ENCODE data around the gene STRN. TPM values are rescaled to one million over a fixed set of nuclear protein-coding genes. Genes with fewer than 3 reads are reported as not detected.

STRN gene
- total and polyA plus RNA-seq, 9 of the 15 experiments (the other 6 are each of a cell fraction or from before 2014, with no cell fraction given), result 1.3 to 31.2 (median 20.0) TPM

DNA sequence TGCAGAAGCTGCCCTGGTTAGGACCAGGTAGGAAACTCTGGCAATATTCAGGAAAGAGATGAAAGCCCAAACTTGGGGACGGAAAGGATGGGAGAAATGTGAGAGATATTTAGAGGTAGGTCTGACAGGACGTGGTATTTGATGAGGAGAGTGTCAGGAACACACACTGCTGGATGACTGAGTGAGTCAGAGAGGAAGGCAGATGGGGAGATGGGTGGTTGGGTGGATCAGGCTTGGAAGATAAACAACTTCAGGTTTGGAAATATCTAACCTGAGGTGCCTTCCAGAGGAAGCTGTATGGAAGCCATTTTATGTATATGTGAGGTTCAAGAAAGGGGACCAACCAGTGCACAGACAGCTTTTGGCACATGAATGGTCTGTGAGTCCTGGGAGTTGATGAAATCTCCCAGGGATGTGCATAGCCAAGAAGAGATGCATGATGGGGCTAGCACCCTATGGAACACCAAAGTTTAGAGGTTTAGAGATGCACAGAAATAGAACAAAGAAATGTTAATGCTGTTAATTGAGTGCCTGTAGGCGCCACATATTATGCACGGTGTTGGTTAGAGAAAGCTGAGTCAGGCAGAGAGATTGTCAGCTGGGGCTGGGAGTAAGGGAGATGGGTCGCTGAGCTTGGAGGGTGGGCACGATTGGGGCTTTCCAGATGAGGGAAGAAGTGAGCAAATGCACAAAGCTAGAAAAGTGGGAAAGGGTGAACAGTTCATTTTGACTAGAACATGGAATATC, 168.8 kb downstream of the STRN start:
- CTCF ChIA-PET (ENCODE audit: low intra/inter-chr PET ratio), result no interaction called here
- Histone ChIP-seq H3K79me2 (ENCODE audit: control insufficient read depth, insufficient read depth, low read length) (no peaks in the 10 kb centered on the region), H3K27ac (ENCODE audit: extremely low read depth, low read depth, low read length) (no peak overlapping the region), H3K4me1 (replicated peaks in 1 of 2; ENCODE audit: control insufficient read depth in 2 of 2, insufficient read depth in 2 of 2, low read length in 2 of 2) (no peaks in the 10 kb centered on the region; a peak in 1 of 5 replicates), H4K20me1 (replicated peaks; ENCODE audit: control insufficient read depth, insufficient read depth, low read length) (no peaks in the 10 kb centered on the region), H3K4me2 (ENCODE audit: insufficient read depth, low read length) (no peak overlapping the region), H3K27me3 (ENCODE audit: control insufficient read depth in 2 of 2, insufficient read depth in 2 of 2, low read length in 2 of 2) (peaks cover 27 to 33% of the 10 kb centered on the region in 2 experiments), H2AFZ (ENCODE audit: low read depth, low read length) (no peak overlapping the region), H3K9me3 (replicated peaks; ENCODE audit: control insufficient read depth, insufficient read depth, low read depth, low read length) (no peaks in the 10 kb centered on the region), H3K36me3 (ENCODE audit: control insufficient read depth, insufficient read depth, low read length) (no peaks in the 10 kb centered on the region), H3K9ac (ENCODE audit: insufficient read depth in 1 of 2, low read depth in 2 of 2, low read length in 2 of 2) (no peak overlapping the region), H3K4me3 (no peak overlapping the region), H3K9me1 (ENCODE audit: control insufficient read depth, insufficient read depth, low read length) (no peaks in the 10 kb centered on the region)
- in situ Hi-C loops (cut with MboI) (loop anchor here (25.0 kb wide), 1 partner anchor 1090 kb away; no protein-coding TSS in a partner anchor), intact Hi-C loops (cut with micrococcal nuclease) (no loop called here)
- DNase-seq (ENCODE audit: extremely low read depth in 1 of 4, low spot score in 3 of 4) (no peak), FAIRE-seq (no peak), ATAC-seq (no peak; the same call in 2 of the 3 replicates)
- TF ChIP-seq CHD2 (IDR thresholded peaks at IDR 0.05; ENCODE audit: low read depth, low read length) (no peak), PHB2 (IDR thresholded peaks at IDR 0.05; ENCODE audit: low read depth) (no peak), EP300 (IDR thresholded peaks at IDR 0.05; ENCODE audit: low read length) (no peak), NR2C1 (IDR thresholded peaks at IDR 0.05) (no peak), NR2C1 (tag; IDR thresholded peaks at IDR 0.05) (no peak), TARDBP (IDR thresholded peaks at IDR 0.05) (no peak), ARID2 (IDR thresholded peaks at IDR 0.05) (no peak), NR2F6 (CRISPR knock-in tag; IDR thresholded peaks at IDR 0.05) (no peak), ZNF780A (CRISPR knock-in tag; IDR thresholded peaks at IDR 0.05) (no peak), BRCA1 (IDR thresholded peaks at IDR 0.05) (no peak), BRCA1 (CRISPR knock-in tag; IDR thresholded peaks at IDR 0.05) (no peak), TBL1XR1 (IDR thresholded peaks at IDR 0.05; ENCODE audit: low read length in 2 of 2) (no peak), HNRNPUL1 (IDR thresholded peaks at IDR 0.05; ENCODE audit: low read length) (no peak), ZNF668 (CRISPR knock-in tag; IDR thresholded peaks at IDR 0.05) (no peak), TOE1 (IDR thresholded peaks at IDR 0.05; ENCODE audit: borderline replicate concordance) (no peak), TOE1 (CRISPR knock-in tag; IDR thresholded peaks at IDR 0.05; ENCODE audit: borderline replicate concordance, low read depth) (no peak), SUPT5H (IDR thresholded peaks at IDR 0.05) (no peak), ZNF174 (CRISPR knock-in tag; IDR thresholded peaks at IDR 0.05) (no peak), ZFP30 (CRISPR knock-in tag; IDR thresholded peaks at IDR 0.05; ENCODE audit: borderline replicate concordance) (no peak), ATF1 (CRISPR knock-in tag; IDR thresholded peaks at IDR 0.05) (no peak), ATF1 (tag; IDR thresholded peaks at IDR 0.05) (no peak), CREB1 (IDR thresholded peaks at IDR 0.05) (no peak), CREB1 (CRISPR knock-in tag; IDR thresholded peaks at IDR 0.05) (no peak), CBX8 (IDR thresholded peaks at IDR 0.05; ENCODE audit: borderline replicate concordance, extremely low read depth, low read depth, low read length, poor library complexity, severe bottlenecking) (no peak), ZNF140 (CRISPR knock-in tag; IDR thresholded peaks at IDR 0.05) (no peak)
- WGBS (ENCODE audit: insufficient coverage, low coverage, missing lambda C conversion rate), result 2% methylated on average over 6 of the region's 6 CpGs
- BruUV-seq (replicated peaks), result no TSS peak
- POLR2A ChIA-PET, result interaction anchor here (1.5 kb wide), 1 partner anchor 13 kb away, joined by 3 read pairs; no protein-coding TSS in a partner anchor

Measured in K562 (cell line).